ENCODE data around the gene DIP2B. TPM values are rescaled to one million over a fixed set of nuclear protein-coding genes. Genes with fewer than 3 reads are reported as not detected.

Gene DIP2B
- polyA plus RNA-seq, 3 donors: 23.1 to 24.1 (median 23.4) TPM

DNA sequence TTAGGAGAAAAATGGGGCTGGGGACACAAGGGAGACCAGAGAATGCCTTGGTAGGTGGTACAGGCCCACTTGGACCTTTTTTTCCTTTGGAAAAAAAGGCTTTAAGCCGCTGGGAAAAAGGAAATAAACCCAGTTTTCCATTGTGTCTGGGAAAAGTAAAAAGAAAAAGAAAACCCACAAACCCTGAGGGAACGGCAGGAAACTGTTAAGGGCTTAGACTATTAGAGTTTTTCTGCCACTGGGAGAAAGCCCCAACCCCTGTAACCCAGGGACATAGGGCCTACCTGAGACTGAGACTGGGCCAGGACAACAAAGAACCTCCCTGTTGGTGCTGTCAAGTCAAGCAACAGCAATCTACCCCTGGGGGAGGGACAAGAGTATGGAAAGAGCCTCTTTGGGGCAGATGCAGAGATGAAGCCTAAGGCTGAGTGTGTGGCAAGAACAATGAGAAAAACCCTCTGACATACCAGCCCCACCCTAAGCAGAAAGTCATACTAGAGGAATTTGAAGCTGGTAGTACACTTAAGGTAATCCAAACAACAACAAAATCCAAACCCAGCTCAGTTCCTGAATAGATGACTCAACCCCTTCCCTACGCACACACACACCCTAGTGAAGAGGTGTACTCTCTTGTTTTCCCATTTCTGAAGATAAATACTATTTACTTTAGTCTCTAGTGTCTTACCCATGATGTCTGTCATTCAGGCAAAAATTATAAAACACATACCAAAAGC lies 281.9 kb downstream of the DIP2B start:
- no peak for DNase-seq (ENCODE audit: low read depth in 3 of 3, low spot score in 2 of 3)

DNA sequence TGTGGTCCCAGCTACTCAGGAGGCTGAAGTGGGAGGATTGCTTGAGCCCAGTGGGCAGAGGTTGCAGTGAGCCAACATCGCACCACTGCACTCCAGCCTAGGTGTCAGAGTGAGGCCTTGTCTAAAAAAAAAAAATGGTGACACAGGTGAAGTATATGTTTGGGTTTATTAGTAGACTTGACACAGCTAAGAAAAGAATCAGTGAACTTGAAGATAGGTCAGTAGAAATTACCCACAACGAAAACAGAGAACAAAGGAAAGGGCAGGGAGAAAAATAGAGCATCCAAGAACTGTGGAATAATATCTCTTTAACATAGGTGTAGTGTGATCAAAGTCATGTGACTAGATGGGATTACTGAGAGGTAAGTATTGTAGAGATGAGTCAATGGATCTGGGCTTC lies 282.8 kb downstream of the DIP2B start:
- no peak for DNase-seq (ENCODE audit: low read depth in 3 of 3, low spot score in 2 of 3)

GRCh38 chr12:50788561-50788960 lies 283.8 kb downstream of the DIP2B start:
- DNase-seq (ENCODE audit: low read depth in 3 of 3, low spot score in 2 of 3): no peak

DNA sequence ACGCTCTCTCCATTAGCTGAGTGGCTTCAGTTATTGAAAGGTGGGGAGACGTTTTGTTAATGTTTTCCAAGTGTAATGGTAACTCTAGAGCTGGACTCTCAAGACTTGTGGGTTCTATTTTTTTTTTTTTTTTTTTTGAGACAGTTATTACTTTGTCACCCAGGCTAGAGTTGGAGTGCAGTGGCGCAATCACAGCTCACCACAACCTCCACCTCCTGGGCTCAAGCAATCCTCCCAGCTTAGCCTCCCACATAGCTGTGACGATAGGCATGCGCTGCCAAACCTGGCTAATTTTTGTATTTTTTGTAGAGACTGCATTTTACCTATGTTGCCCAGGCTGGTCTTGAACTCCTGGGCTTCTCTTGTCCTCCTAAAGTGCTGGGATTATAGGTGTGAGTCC lies 285.3 kb downstream of the DIP2B start:
- no peak for DNase-seq (ENCODE audit: low read depth in 3 of 3, low spot score in 2 of 3)

Other genes starting within 250 kb of the DIP2B start
- 10 to 100 TPM; 90.8 to 98.1 (median 92.2) TPM for gene LIMA1, start 221.5 kb upstream of the DIP2B start, polyA plus RNA-seq (ENCODE audit: insufficient read length in 3 of 3)
- under 1 TPM; 0.17 to 0.22 (median 0.18) TPM for gene FAM186A, start 108.4 kb upstream of the DIP2B start, polyA plus RNA-seq (ENCODE audit: insufficient read length in 3 of 3)
- 10 to 100 TPM; 40.5 to 43.1 (median 42.6) TPM for gene LARP4, start 104.1 kb upstream of the DIP2B start, polyA plus RNA-seq (ENCODE audit: insufficient read length in 3 of 3)